ENCODE results near the gene SEMA6A. TPM values are rescaled to one million over a fixed set of nuclear protein-coding genes. Genes with fewer than 3 reads are reported as not detected.
A peak's percentile ranks its signal among the peaks of the same experiment; 100 is the strongest.
"Not testable (repeated sequence)": the region's sequence is repeated elsewhere in the genome, so short reads cannot be mapped to it uniquely, and the experiment has no call there.

The SEMA6A gene
- total RNA-seq, 1 donor from 2014 or later: 6.3 TPM

GRCh38 chr5:116531117-116531516 is 43.5 kb downstream of the SEMA6A start:
- intact Hi-C loops (cut with DNase I): no loop called here
- ATAC-seq (ENCODE audit: poor library complexity) (no peak), DNase-seq (no peak)

GRCh38 chr5:116530276-116530675 is 44.3 kb downstream of the SEMA6A start:
- DNase-seq: no peak
- intact Hi-C loops (cut with DNase I): no loop called here
- no peak for ATAC-seq (ENCODE audit: poor library complexity)

GRCh38 chr5:116529615-116530014 is 45.0 kb downstream of the SEMA6A start:
- intact Hi-C loops (cut with DNase I): no loop called here
- ATAC-seq (ENCODE audit: poor library complexity) (no peak), DNase-seq (no peak)

GRCh38 chr5:116528519-116529234 is 45.9 kb downstream of the SEMA6A start:
- intact Hi-C loops (cut with DNase I): no loop called here
- DNase-seq (no peak), ATAC-seq (ENCODE audit: poor library complexity) (peak; percentile 59)

- ATAC-seq (ENCODE audit: poor library complexity) (no peak), DNase-seq (no peak)
- intact Hi-C loops (cut with DNase I): no loop called here
These were observed 47.0 kb downstream of the SEMA6A start for GRCh38 chr5:116527582-116527981.

- intact Hi-C loops (cut with DNase I): no loop called here
- no peak for DNase-seq
These were observed 48.9 kb downstream of the SEMA6A start for GRCh38 chr5:116525674-116526073.

GRCh38 chr5:116524966-116525365 is 49.7 kb downstream of the SEMA6A start:
- DNase-seq (no peak), ATAC-seq (ENCODE audit: poor library complexity) (no peak)
- intact Hi-C loops (cut with DNase I): no loop called here

More at GRCh38 chr5:116525674-116526073, 48.9 kb downstream of the SEMA6A start:
- no peak for ATAC-seq (ENCODE audit: poor library complexity)

- intact Hi-C loops (cut with DNase I): no loop called here
- ATAC-seq (ENCODE audit: poor library complexity) (no peak), DNase-seq (no peak)
These were observed 50.3 kb downstream of the SEMA6A start for GRCh38 chr5:116524051-116524904.

GRCh38 chr5:116523182-116523581 is 51.4 kb downstream of the SEMA6A start:
- DNase-seq; intact Hi-C loops (cut with DNase I); ATAC-seq (ENCODE audit: poor library complexity): not testable (repeated sequence)

GRCh38 chr5:116522356-116523136 is 52.1 kb downstream of the SEMA6A start:
- ATAC-seq (ENCODE audit: poor library complexity) (no peak), DNase-seq (no peak)
- intact Hi-C loops (cut with DNase I): no loop called here

GRCh38 chr5:116521173-116521872 is 53.3 kb downstream of the SEMA6A start:
- ATAC-seq (ENCODE audit: poor library complexity) (peak; percentile 87), DNase-seq (peak; percentile 54)
- intact Hi-C loops (cut with DNase I): no loop called here

GRCh38 chr5:116520771-116521170 is 53.9 kb downstream of the SEMA6A start:
- intact Hi-C loops (cut with DNase I): no loop called here
- DNase-seq (peak; percentile 42), ATAC-seq (ENCODE audit: poor library complexity) (peak; percentile 83)

GRCh38 chr5:116518423-116518822 is 56.2 kb downstream of the SEMA6A start:
- intact Hi-C loops (cut with DNase I): no loop called here
- ATAC-seq (ENCODE audit: poor library complexity): no peak
- DNase-seq: no peak

- intact Hi-C loops (cut with DNase I): no loop called here
- ATAC-seq (ENCODE audit: poor library complexity) (no peak), DNase-seq (no peak)
These were observed 57.1 kb downstream of the SEMA6A start for GRCh38 chr5:116517488-116517887.

- ATAC-seq (ENCODE audit: poor library complexity) (no peak), DNase-seq (no peak)
- intact Hi-C loops (cut with DNase I): no loop called here
These were observed 58.6 kb downstream of the SEMA6A start for GRCh38 chr5:116516021-116516420.

GRCh38 chr5:116514421-116514970 is 60.1 kb downstream of the SEMA6A start:
- no peak for DNase-seq
- intact Hi-C loops (cut with DNase I): no loop called here
- ATAC-seq (ENCODE audit: poor library complexity): no peak

GRCh38 chr5:116510517-116510916 is 64.1 kb downstream of the SEMA6A start:
- ATAC-seq (ENCODE audit: poor library complexity): no peak
- intact Hi-C loops (cut with DNase I): no loop called here
- DNase-seq: no peak

- DNase-seq (no peak), ATAC-seq (ENCODE audit: poor library complexity) (no peak)
- intact Hi-C loops (cut with DNase I): no loop called here
These were observed 65.0 kb downstream of the SEMA6A start for GRCh38 chr5:116509483-116510244.
